Stimulated activated CD4-positive, alpha-beta T cell treated with anti-CD3 and anti-CD28 coated beads, Interleukin-15, amount 100 ng/mL, for 48 hours (primary cell): ENCODE data around the gene ACTG1.

Experiments used
- DNase-seq, 2 donors: peaks; one replicate each; pipeline ENCODE4 v3.0.0-alpha.2; 2020; ENCODE audit warnings: low read depth in 2 of 2

ACTG1 gene

GRCh38 chr17:81518113-81518784 lies 5.7 kb upstream of the ACTG1 start:
- no peak for DNase-seq

- DNase-seq: no peak
These were observed 4.9 kb upstream of the ACTG1 start for GRCh38 chr17:81517339-81518112.

- no peak for DNase-seq
These were observed 4.4 kb upstream of the ACTG1 start for GRCh38 chr17:81517009-81517338.

- no peak for DNase-seq
These were observed 3.8 kb upstream of the ACTG1 start for GRCh38 chr17:81516439-81516838.

GRCh38 chr17:81515530-81516041 lies 3.0 kb upstream of the ACTG1 start:
- no peak for DNase-seq

GRCh38 chr17:81514739-81515529 lies 2.3 kb upstream of the ACTG1 start:
- peak in 1 of 2 donors; percentile 68 for DNase-seq

GRCh38 chr17:81514489-81514738 lies 1.8 kb upstream of the ACTG1 start:
- no peak for DNase-seq

- DNase-seq: no peak
These were observed 1.3 kb upstream of the ACTG1 start for GRCh38 chr17:81513753-81514488.

- DNase-seq: peak; percentile 62 to 63
These were observed 763 bp upstream of the ACTG1 start for GRCh38 chr17:81513372-81513752.

- no peak for DNase-seq
These were observed 616 bp downstream of the ACTG1 start for GRCh38 chr17:81511804-81512561.

GRCh38 chr17:81511554-81511803 lies 1.1 kb downstream of the ACTG1 start:
- no peak for DNase-seq

- no peak for DNase-seq
These were observed 1.6 kb downstream of the ACTG1 start for GRCh38 chr17:81510785-81511553.

GRCh38 chr17:81509972-81510784 lies 2.4 kb downstream of the ACTG1 start:
- no peak for DNase-seq

GRCh38 chr17:81509207-81509971 lies 3.2 kb downstream of the ACTG1 start:
- no peak for DNase-seq

- no peak for DNase-seq
These were observed 3.9 kb downstream of the ACTG1 start for GRCh38 chr17:81508639-81509206.

GRCh38 chr17:81503619-81504018 lies 9.0 kb downstream of the ACTG1 start:
- no peak for DNase-seq

- no peak for DNase-seq
These were observed 10.1 kb downstream of the ACTG1 start for GRCh38 chr17:81502471-81503017.

- no peak for DNase-seq
These were observed 12.6 kb downstream of the ACTG1 start for GRCh38 chr17:81500047-81500446.

- no peak for DNase-seq
These were observed 13.0 kb downstream of the ACTG1 start for GRCh38 chr17:81499601-81499970.
